ENCODE measurements around the gene BRPF3.

- TF ChIP-seq CREB1 (IDR thresholded peaks at IDR 0.05; ENCODE audit: low read depth) (no peak), CHD1 (IDR thresholded peaks at IDR 0.05; ENCODE audit: low read depth, low read length) (no peak), MYC (IDR thresholded peaks at IDR 0.05; ENCODE audit: insufficient read depth, insufficient read length, insufficient replicate concordance, low read length, severe bottlenecking) (no peak), POLR2AphosphoS5 (IDR thresholded peaks at IDR 0.05; ENCODE audit: low read length) (no peak), CHD2 (IDR thresholded peaks at IDR 0.05; ENCODE audit: borderline replicate concordance, low read depth, low read length) (no peak), ZNF384 (IDR thresholded peaks at IDR 0.05; ENCODE audit: borderline replicate concordance, low read depth, low read length) (no peak), SIN3A (IDR thresholded peaks at IDR 0.05; ENCODE audit: low read depth, low read length) (no peak), EGR1 (IDR thresholded peaks at IDR 0.05; ENCODE audit: borderline replicate concordance in 1 of 2, low read depth in 2 of 2, low read length in 2 of 2) (no peak), RCOR1 (conservative IDR thresholded peaks at IDR 0.05; ENCODE audit: low read depth, low read length) (no peak), TARDBP (IDR thresholded peaks at IDR 0.05; ENCODE audit: borderline replicate concordance) (no peak), GABPA (IDR thresholded peaks at IDR 0.05; ENCODE audit: low read depth) (no peak)
- TF ChIP-seq, protein P1, sequence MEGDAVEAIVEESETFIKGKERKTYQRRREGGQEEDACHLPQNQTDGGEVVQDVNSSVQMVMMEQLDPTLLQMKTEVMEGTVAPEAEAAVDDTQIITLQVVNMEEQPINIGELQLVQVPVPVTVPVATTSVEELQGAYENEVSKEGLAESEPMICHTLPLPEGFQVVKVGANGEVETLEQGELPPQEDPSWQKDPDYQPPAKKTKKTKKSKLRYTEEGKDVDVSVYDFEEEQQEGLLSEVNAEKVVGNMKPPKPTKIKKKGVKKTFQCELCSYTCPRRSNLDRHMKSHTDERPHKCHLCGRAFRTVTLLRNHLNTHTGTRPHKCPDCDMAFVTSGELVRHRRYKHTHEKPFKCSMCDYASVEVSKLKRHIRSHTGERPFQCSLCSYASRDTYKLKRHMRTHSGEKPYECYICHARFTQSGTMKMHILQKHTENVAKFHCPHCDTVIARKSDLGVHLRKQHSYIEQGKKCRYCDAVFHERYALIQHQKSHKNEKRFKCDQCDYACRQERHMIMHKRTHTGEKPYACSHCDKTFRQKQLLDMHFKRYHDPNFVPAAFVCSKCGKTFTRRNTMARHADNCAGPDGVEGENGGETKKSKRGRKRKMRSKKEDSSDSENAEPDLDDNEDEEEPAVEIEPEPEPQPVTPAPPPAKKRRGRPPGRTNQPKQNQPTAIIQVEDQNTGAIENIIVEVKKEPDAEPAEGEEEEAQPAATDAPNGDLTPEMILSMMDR (IDR thresholded peaks at IDR 0.05 in 2 of 3, conservative IDR thresholded peaks at IDR 0.05 in 1 of 3; ENCODE audit: control insufficient read depth in 2 of 3, extremely low read depth in 1 of 3, insufficient read depth in 1 of 3, low read depth in 3 of 3, low read length in 3 of 3), result no peak
- TF ChIP-seq, protein P2, sequence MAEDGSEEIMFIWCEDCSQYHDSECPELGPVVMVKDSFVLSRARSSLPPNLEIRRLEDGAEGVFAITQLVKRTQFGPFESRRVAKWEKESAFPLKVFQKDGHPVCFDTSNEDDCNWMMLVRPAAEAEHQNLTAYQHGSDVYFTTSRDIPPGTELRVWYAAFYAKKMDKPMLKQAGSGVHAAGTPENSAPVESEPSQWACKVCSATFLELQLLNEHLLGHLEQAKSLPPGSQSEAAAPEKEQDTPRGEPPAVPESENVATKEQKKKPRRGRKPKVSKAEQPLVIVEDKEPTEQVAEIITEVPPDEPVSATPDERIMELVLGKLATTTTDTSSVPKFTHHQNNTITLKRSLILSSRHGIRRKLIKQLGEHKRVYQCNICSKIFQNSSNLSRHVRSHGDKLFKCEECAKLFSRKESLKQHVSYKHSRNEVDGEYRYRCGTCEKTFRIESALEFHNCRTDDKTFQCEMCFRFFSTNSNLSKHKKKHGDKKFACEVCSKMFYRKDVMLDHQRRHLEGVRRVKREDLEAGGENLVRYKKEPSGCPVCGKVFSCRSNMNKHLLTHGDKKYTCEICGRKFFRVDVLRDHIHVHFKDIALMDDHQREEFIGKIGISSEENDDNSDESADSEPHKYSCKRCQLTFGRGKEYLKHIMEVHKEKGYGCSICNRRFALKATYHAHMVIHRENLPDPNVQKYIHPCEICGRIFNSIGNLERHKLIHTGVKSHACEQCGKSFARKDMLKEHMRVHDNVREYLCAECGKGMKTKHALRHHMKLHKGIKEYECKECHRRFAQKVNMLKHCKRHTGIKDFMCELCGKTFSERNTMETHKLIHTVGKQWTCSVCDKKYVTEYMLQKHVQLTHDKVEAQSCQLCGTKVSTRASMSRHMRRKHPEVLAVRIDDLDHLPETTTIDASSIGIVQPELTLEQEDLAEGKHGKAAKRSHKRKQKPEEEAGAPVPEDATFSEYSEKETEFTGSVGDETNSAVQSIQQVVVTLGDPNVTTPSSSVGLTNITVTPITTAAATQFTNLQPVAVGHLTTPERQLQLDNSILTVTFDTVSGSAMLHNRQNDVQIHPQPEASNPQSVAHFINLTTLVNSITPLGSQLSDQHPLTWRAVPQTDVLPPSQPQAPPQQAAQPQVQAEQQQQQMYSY (CRISPR knock-in tag; IDR thresholded peaks at IDR 0.05), result no peak
Observed at GRCh38 chr6:36277946-36278470, 81.5 kb downstream of the BRPF3 start.

Data from GM12878 (cell line).